K562 (cell line): ENCODE measurements around the gene PXDC1. TPM values are rescaled to one million over a fixed set of nuclear protein-coding genes. Genes with fewer than 3 reads are reported as not detected.
A peak's percentile ranks its signal among the peaks of the same experiment; 100 is the strongest.

ENCODE experiments used
- ATF6 ChIP-seq: sonication (generic); formaldehyde crosslinking; IDR thresholded peaks from 2 replicates; pipeline ENCODE4 v1.4.0; 2020; ENCODE audit warnings: mild to moderate bottlenecking, missing genetic modification reagents
- BDP1 ChIP-seq: IDR thresholded peaks from 3 replicates; pipeline ENCODE4 v1.6.1; 2011; ENCODE audit not compliant: insufficient read length, insufficient read depth
- CEBPZ ChIP-seq: fragments of 150-350 bp; IDR thresholded peaks from 2 replicates; pipeline ENCODE4 v1.6.1; 2014; ENCODE audit warnings: low read depth, mild to moderate bottlenecking, low read length, borderline replicate concordance
- CHD4 ChIP-seq: fragments of 200-600 bp; sonication (generic); IDR thresholded peaks from 3 replicates; pipeline ENCODE4 v1.6.1; 2012; ENCODE audit warnings: low read depth, mild to moderate bottlenecking, mixed read lengths, low read length, inconsistent platforms; ENCODE audit not compliant: insufficient read depth, insufficient replicate concordance, poor library complexity, severe bottlenecking
- DACH1 ChIP-seq: fragments of 450-650 bp; IDR thresholded peaks from 2 replicates; pipeline ENCODE4 v1.6.1; 2018; ENCODE audit not compliant: partially characterized antibody
- FOXK2 ChIP-seq, 2 experiments: fragments of 450-650 bp; IDR thresholded peaks in 1 of 2; conservative IDR thresholded peaks in 1 of 2; 2 replicates each; pipeline ENCODE4 v1.6.1; 2016; ENCODE audit warnings: low read depth in 2 of 2, mild to moderate bottlenecking in 1 of 2
- FOXM1 ChIP-seq, 2 experiments: fragments of 450-650 bp in 1 of 2; sonication (generic) in 1 of 2; formaldehyde crosslinking in 1 of 2; IDR thresholded peaks; 2 replicates each; pipeline versions ENCODE4 v1.6.1 to v1.9.0; 2017 to 2022; ENCODE audit warnings: low read depth in 2 of 2, mild to moderate bottlenecking in 2 of 2, missing genetic modification reagents in 1 of 2, moderate library complexity in 1 of 2
- KHSRP ChIP-seq: fragments of 450-650 bp; IDR thresholded peaks from 2 replicates; pipeline ENCODE4 v1.6.1; 2017
- NR3C1 ChIP-seq: sonication (generic); formaldehyde crosslinking; IDR thresholded peaks from 2 replicates; pipeline ENCODE4 v1.8.1; 2022; ENCODE audit warnings: missing genetic modification reagents
- POLR2AphosphoS5 ChIP-seq: IDR thresholded peaks from 2 replicates; pipeline ENCODE4 v1.6.1; 2011; ENCODE audit warnings: mild to moderate bottlenecking, low read depth, low read length, moderate library complexity; ENCODE audit not compliant: control insufficient read depth, insufficient read depth
- PREB ChIP-seq: sonication (generic); formaldehyde crosslinking; IDR thresholded peaks from 2 replicates; pipeline ENCODE4 v1.8.1; 2023; ENCODE audit warnings: mild to moderate bottlenecking, missing genetic modification reagents
- RBM15 ChIP-seq: fragments of 200-400 bp; formaldehyde crosslinking; IDR thresholded peaks from 2 replicates; pipeline ENCODE4 v1.6.1; 2018; ENCODE audit warnings: mild to moderate bottlenecking, low read length, moderate library complexity; ENCODE audit not compliant: insufficient read depth
- TARDBP ChIP-seq: fragments of 450-650 bp; IDR thresholded peaks from 2 replicates; pipeline ENCODE4 v1.6.1; 2016
- TOE1 ChIP-seq, 2 experiments: fragments of 450-650 bp in 1 of 2; sonication (generic) in 1 of 2; formaldehyde crosslinking in 1 of 2; IDR thresholded peaks; 2 replicates each; pipeline versions ENCODE4 v1.7.1 to v1.8.0; 2016 to 2022; ENCODE audit warnings: borderline replicate concordance in 2 of 2, mild to moderate bottlenecking in 2 of 2, antibody characterized with exemption in 1 of 2, inconsistent platforms in 1 of 2, low read depth in 1 of 2, missing genetic modification reagents in 1 of 2, moderate library complexity in 1 of 2
- YY1 ChIP-seq, 3 experiments: IDR thresholded peaks; 2 replicates each; pipeline ENCODE4 v1.6.1; 2011; ENCODE audit warnings: low read length in 2 of 3, mild to moderate bottlenecking in 2 of 3, moderate library complexity in 2 of 3, borderline replicate concordance in 1 of 3, control low read depth in 1 of 3, low read depth in 1 of 3; ENCODE audit not compliant: insufficient read depth in 3 of 3, insufficient replicate concordance in 2 of 3, control insufficient read depth in 1 of 3, insufficient read length in 1 of 3; ENCODE audit errors: extremely low read depth in 1 of 3
- ZBTB17 ChIP-seq: fragments of 450-650 bp; formaldehyde crosslinking; IDR thresholded peaks from 2 replicates; pipeline ENCODE4 v1.4.0; 2020; ENCODE audit warnings: mild to moderate bottlenecking
- ZBTB2 ChIP-seq: fragments of 450-650 bp; IDR thresholded peaks from 2 replicates; pipeline ENCODE4 v1.6.1; 2016; ENCODE audit warnings: antibody characterized with exemption
- ZNF444 ChIP-seq: fragments of 250-450 bp; sonication (Bioruptor Pico); IDR thresholded peaks from 2 replicates; pipeline ENCODE4 v1.4.0; 2020; ENCODE audit warnings: mild to moderate bottlenecking, moderate library complexity
- ZNF561 ChIP-seq: fragments of 450-650 bp; formaldehyde crosslinking; conservative IDR thresholded peaks from 2 replicates; pipeline ENCODE4 v1.4.0; 2020; ENCODE audit warnings: mild to moderate bottlenecking, moderate library complexity
- polyA plus RNA-seq, 8 experiments: library from polyadenylated mRNA; depleted of rRNA in 4 of 8; stranded (reverse) in 5 of 8; unstranded in 3 of 8; fragments of >200 nt; fragmentation: Nextera tagmentation in 2 of 8; fragmentation: Illumina TruSeq in 1 of 8; extraction: Ambion mirVana in 2 of 8; extraction: Trizol in 1 of 8; gene quantifications; 2 replicates each; pipeline versions ENCODE4 v1.2.1 to v1.2.3, GENCODE V29; 2011 to 2014; ENCODE audit warnings: inconsistent platforms in 1 of 8, missing spikeins in 1 of 8
- total RNA-seq, 7 experiments: library from RNA; depleted of rRNA in 6 of 7; stranded (reverse); fragments of >200 nt in 6 of 7; fragmentation: Illumina TruSeq in 2 of 7; extraction: Trizol in 2 of 7; gene quantifications; 2 replicates each; pipeline versions ENCODE4 v1.2.1 to v1.2.3, GENCODE V29; 2011 to 2021; ENCODE audit warnings: low replicate concordance in 1 of 7

PXDC1 gene
- total and polyA plus RNA-seq, 9 of the 15 experiments (the other 6 are each of a cell fraction or from before 2014, with no cell fraction given) = 0.09 to 0.33 (median 0.16) TPM; not detected in 5

GRCh38 chr6:3718407-3718806 lies 33.1 kb downstream of the PXDC1 start (continued):
- TF ChIP-seq FOXM1 (IDR thresholded peaks at IDR 0.05; ENCODE audit: low read depth) (peak; percentile 67; the same call in 1 of the 2 replicates), FOXM1 (CRISPR knock-in tag; IDR thresholded peaks at IDR 0.05; ENCODE audit: low read depth) (no peak), TOE1 (IDR thresholded peaks at IDR 0.05; ENCODE audit: borderline replicate concordance) (no peak), TOE1 (CRISPR knock-in tag; IDR thresholded peaks at IDR 0.05; ENCODE audit: borderline replicate concordance, low read depth) (no peak), KHSRP (no peak), POLR2AphosphoS5 (peak; percentile 48; the same call in 1 of the 2 replicates), CHD4 (no peak), PREB (no peak), FOXK2 (conservative IDR thresholded peaks at IDR 0.05 in 1 of 2, IDR thresholded peaks at IDR 0.05 in 1 of 2; ENCODE audit: low read depth in 2 of 2) (0 out of 4 replicates have a peak, but pooled peaks of 1 of the 2 experiments have one; percentile 31), TARDBP (no peak), ATF6 (CRISPR knock-in tag) (0 out of 2 replicates have a peak, but pooled peaks have one; percentile 37), BDP1 (no peak), ZBTB2 (no peak), RBM15 (no peak), NR3C1 (CRISPR knock-in tag) (no peak), ZBTB17 (CRISPR knock-in tag) (no peak), CEBPZ (no peak), DACH1 (no peak), ZNF444 (no peak), ZNF561 (CRISPR knock-in tag) (no peak), YY1 (IDR thresholded peaks at IDR 0.05; ENCODE audit: borderline replicate concordance in 1 of 3, control insufficient read depth in 1 of 3, extremely low read depth in 1 of 3, insufficient read depth in 3 of 3, insufficient read length in 1 of 3, insufficient replicate concordance in 2 of 3, low read depth in 1 of 3, low read length in 2 of 3) (no peak)
